H4 (cell line): ENCODE measurements around the gene PITHD1. TPM values are rescaled to one million over a fixed set of nuclear protein-coding genes. Genes with fewer than 3 reads are reported as not detected.
"Not testable (repeated sequence)": the region's sequence is repeated elsewhere in the genome, so short reads cannot be mapped to it uniquely, and the experiment has no call there.

ENCODE experiments used
- DNase-seq: peaks from one replicate; pipeline ENCODE4 v3.0.0-alpha.2; 2015; ENCODE audit warnings: low spot score
- total RNA-seq: library from RNA; depleted of rRNA; stranded (reverse); fragments of >200 nt; shearing (Covaris generic); gene quantifications from 2 replicates; pipeline ENCODE4 v1.2.3, GENCODE V29; 2014; rRNA removed

The PITHD1 gene
- total RNA-seq, 1 experiment from 2014 or later: 51.4 TPM

DNA sequence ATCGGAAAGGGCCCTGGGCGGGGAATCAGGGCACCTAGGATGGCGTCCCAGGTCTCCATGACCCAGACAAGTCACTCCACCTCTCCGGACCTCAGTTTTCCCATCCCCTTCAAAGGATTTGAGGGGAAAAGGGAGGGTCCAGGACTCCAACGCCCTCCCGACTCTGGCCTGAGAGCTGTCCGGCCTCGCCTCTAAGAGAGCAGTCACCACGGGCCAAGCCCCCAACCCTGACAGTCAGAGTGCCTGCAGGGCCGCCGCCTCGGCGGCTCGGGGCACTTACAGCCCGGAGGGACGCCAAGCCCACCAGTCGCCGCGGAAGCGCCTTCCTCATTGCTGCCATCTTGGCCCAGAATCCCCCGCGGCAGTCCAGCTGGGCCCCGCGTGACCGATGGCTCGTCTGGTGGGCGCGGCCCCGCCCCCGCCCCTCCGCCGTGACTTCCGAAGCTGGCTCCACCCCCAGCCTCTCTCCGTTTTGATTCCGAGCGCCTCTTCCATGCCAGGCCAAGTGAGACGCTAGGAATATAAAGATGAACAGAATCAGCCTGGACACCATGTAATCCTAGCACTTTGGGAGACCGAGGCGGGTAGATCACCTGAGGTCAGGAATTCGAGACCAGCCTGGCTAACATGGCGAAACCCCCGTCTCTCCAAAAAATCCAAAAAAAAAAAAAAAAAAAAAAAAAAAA lies 47.0 kb downstream of the PITHD1 start, which contains the start of gene HMGCL:
Gene HMGCL, minus strand, starts transcription at position 354 of the 686 bp plus-strand sequence. Its CDS starts 14 bp downstream, at position 340.
- peak; percentile 84 for DNase-seq

GRCh38 chr1:23825762-23826522 lies 47.7 kb downstream of the PITHD1 start:
- DNase-seq: no peak

- DNase-seq: not testable (repeated sequence)
These were observed 48.4 kb downstream of the PITHD1 start for GRCh38 chr1:23826590-23826989.

DNA sequence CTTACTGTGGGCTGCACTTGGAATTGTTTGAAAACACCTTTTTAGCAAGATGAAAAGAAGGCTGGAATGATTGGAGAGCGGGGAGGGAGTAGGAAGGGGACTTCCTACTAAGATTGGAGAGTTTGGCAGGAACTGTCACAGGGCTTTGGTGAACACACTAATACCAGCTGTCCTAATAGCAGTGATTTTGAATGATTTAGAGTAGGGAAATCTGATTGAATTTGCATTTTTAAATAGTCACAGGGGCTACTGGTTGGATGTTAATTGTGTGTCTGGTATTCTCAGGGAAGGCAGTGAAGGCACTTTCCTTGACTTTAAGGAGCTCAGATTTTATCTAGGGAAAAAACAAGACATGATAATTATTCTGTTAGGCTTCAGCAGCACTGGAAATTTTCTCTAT lies 49.5 kb downstream of the PITHD1 start:
- DNase-seq: no peak

- DNase-seq: not testable (repeated sequence)
These were observed 55.9 kb downstream of the PITHD1 start for GRCh38 chr1:23834156-23834555.

- no peak for DNase-seq
These were observed 57.8 kb downstream of the PITHD1 start for GRCh38 chr1:23836037-23836436.

Other genes starting within 250 kb of the PITHD1 start
- gene E2F2, start 247.2 kb upstream of the PITHD1 start, total RNA-seq: 4.4 and 5.2 TPM in 2 replicates
- gene ID3, start 218.9 kb upstream of the PITHD1 start, total RNA-seq: 543 and 586 TPM in 2 replicates
- 1,241 and 1,313 TPM in 2 replicates for gene RPL11, start 86.6 kb upstream of the PITHD1 start, total RNA-seq
- 38.3 and 48.1 TPM in 2 replicates for gene ELOA, start 34.9 kb upstream of the PITHD1 start, total RNA-seq
- 35.4 and 36.2 TPM in 2 replicates for gene LYPLA2, start 12.7 kb downstream of the PITHD1 start, total RNA-seq
- 128 and 142 TPM in 2 replicates for gene GALE, start 22.3 kb downstream of the PITHD1 start, total RNA-seq
- 34.0 and 34.5 TPM in 2 replicates for gene HMGCL, start 47.0 kb downstream of the PITHD1 start, total RNA-seq
- 75.9 and 90.5 TPM in 2 replicates for gene FUCA1, start 89.9 kb downstream of the PITHD1 start, total RNA-seq
- gene CNR2, start 134.9 kb downstream of the PITHD1 start, total RNA-seq: not detected in 2 replicates
- 73.3 and 85.8 TPM in 2 replicates for gene PNRC2, start 181.4 kb downstream of the PITHD1 start, total RNA-seq
- 80.0 and 83.4 TPM in 2 replicates for gene SRSF10, start 201.9 kb downstream of the PITHD1 start, total RNA-seq